ENCODE data around the gene ADARB1. TPM values are rescaled to one million over a fixed set of nuclear protein-coding genes. Genes with fewer than 3 reads are reported as not detected.

ADARB1 gene
- total and polyA plus RNA-seq, 2 experiments from 2014 or later, result 9.4 to 14.0 TPM

DNA sequence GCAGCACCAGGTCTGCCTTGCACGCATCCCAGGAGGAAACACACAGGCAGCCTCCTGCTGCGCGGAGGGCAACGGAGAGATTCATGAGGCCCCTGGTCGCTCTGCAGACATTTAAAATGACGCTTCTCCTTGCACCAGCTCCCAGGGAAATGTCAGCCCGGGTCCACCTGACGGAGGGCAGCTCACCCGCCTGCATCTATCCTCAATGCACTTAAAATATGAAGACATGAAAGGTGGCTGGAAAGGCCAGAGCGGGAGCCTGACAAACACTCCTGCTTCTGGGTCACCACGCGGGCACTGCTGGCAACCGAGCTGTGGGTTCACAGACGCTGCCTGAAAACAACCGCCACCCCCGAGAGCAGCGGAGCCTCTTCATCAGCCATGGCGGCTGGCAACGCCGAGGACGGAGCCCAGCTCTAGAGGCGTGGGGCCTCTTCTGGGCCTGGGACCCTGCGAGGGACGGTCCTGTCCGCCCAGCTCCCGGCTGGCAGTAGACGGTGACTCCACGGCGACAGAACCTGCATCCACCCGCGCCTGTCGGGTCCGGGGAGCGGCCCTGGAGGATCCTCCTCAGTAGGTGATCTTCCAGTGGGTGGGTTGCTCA lies 190.6 kb downstream of the ADARB1 start:
- TF ChIP-seq, protein P1, sequence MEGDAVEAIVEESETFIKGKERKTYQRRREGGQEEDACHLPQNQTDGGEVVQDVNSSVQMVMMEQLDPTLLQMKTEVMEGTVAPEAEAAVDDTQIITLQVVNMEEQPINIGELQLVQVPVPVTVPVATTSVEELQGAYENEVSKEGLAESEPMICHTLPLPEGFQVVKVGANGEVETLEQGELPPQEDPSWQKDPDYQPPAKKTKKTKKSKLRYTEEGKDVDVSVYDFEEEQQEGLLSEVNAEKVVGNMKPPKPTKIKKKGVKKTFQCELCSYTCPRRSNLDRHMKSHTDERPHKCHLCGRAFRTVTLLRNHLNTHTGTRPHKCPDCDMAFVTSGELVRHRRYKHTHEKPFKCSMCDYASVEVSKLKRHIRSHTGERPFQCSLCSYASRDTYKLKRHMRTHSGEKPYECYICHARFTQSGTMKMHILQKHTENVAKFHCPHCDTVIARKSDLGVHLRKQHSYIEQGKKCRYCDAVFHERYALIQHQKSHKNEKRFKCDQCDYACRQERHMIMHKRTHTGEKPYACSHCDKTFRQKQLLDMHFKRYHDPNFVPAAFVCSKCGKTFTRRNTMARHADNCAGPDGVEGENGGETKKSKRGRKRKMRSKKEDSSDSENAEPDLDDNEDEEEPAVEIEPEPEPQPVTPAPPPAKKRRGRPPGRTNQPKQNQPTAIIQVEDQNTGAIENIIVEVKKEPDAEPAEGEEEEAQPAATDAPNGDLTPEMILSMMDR (IDR thresholded peaks at IDR 0.05; ENCODE audit: low read depth, low read length), result no peak
- Histone ChIP-seq H3K27ac (no peak overlapping the region), H3K9me3 (ENCODE audit: low read depth) (no peaks in the 10 kb centered on the region), H3K36me3 (peaks cover 9% of the 10 kb centered on the region), H3K4me3 (no peak overlapping the region), H3K27me3 (no peaks in the 10 kb centered on the region), H3K4me1 (ENCODE audit: low read depth) (no peaks in the 10 kb centered on the region)
- DNase-seq (ENCODE audit: low read depth in 1 of 2, low spot score in 1 of 2), result no peak

DNA sequence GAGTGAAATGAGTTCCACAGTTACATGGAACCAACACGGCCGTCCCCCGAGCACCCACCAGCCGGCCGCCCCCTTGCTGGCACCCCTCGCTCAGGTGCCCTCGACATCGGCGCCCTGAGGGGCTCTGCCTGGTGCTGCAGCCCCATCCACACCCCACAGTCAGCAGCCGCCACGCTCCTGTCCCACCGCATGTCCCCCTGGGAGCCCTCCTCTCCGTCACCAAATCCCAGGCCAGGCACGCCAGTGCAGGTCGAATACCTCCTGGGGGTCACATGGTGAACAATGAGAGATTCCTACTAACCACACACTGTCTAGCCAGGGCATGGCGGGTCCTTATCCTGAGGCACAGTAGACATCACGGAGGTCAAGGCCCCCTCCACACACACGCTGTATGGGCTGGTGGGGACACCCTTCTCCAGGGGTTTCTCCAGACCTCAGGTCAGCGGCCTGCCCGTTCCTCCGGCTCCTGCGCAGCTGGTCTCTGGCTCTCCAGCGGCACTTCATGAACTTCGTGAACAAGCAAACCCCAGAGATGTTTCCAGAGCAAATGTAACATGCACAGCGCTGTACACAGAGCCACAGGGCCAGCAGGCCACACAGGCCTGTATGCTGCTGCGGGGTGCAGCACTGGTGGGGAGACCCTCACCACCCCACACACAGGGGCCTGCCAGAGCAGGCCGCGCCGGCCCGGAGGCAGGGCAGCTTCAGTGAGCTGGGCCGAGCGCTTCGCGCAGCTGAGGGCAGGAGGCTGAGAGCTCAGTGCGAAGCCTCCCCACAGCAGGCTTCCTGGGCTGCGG lies 191.5 kb downstream of the ADARB1 start:
- peaks cover 9% of the 10 kb centered on the region for H3K36me3 ChIP-seq
- no peak overlapping the region for H3K27ac ChIP-seq
- TF ChIP-seq, protein P1 (IDR thresholded peaks at IDR 0.05; ENCODE audit: low read depth, low read length), result no peak
- no peaks in the 10 kb centered on the region for H3K27me3 ChIP-seq
- DNase-seq (ENCODE audit: low read depth in 1 of 2, low spot score in 1 of 2), result no peak
- no peak overlapping the region for H3K4me3 ChIP-seq
- no peaks in the 10 kb centered on the region for H3K4me1 ChIP-seq (ENCODE audit: low read depth)
- H3K9me3 ChIP-seq (ENCODE audit: low read depth), result no peaks in the 10 kb centered on the region

DNA sequence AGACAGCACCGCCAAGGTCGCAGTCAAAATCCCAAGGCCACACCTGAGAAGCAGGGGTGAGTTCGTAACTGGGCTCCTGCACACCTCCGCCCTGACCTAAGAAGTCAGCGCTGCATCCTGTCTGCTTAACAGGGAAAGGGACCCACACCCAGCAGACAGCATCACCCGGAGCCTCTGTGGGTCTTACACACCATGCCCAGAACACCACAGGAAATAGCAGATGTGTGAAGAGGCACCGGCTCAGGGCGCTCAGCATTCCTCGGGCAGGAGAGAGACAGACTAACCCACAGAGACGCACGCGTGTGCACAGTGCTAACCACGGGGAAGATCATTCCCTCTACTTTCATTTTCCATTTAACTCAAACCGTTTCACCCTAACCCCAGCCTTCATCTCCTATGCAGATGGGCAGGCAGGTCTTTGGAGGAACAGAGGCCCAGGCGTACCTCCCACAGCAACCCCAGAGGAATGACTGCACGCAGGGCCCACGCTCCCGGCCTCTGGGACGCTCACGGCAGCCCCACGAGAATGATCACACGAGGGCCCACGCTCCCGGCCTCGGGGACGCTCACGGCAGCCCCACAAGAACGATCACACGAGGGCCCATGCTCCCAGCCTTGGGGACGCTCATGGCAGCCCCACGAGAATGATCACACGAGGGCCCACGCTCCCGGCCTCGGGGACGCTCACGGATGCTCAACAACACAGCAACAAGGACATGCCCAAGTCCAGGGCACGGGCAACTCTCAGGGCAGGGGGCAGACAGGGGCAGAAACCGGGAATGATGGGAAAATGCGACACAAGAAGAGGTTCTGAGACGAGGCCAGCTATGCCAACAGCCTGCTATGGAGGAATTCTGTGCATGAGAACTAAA lies 192.4 kb downstream of the ADARB1 start:
- no peak overlapping the region for H3K27ac ChIP-seq
- H3K9me3 ChIP-seq (ENCODE audit: low read depth), result no peaks in the 10 kb centered on the region
- DNase-seq (ENCODE audit: low read depth in 1 of 2, low spot score in 1 of 2), result no peak
- H3K4me1 ChIP-seq (ENCODE audit: low read depth), result no peaks in the 10 kb centered on the region
- no peak overlapping the region for H3K4me3 ChIP-seq
- H3K27me3 ChIP-seq, result no peaks in the 10 kb centered on the region
- TF ChIP-seq, protein P1 (IDR thresholded peaks at IDR 0.05; ENCODE audit: low read depth, low read length), result no peak
- H3K36me3 ChIP-seq, result peaks cover 9% of the 10 kb centered on the region

DNA sequence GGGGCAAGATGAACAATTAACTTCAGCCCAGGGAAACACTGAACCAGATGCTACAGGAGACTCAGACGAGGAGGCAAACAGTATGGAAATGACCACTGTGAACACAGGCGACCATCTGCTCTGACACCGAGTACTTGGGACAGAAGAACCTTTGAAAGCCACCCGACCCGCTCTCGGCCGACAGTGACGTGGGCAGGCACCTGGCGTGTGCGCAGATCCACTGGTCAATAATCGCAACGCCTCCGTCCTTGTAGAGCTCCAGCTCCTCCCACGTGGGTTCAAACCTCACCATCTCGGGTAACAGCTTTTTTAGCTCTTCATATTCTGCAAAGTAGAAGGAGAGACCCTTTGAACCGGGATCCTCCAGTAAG lies 193.0 kb downstream of the ADARB1 start:
- no peaks in the 10 kb centered on the region for H3K4me1 ChIP-seq (ENCODE audit: low read depth)
- DNase-seq (ENCODE audit: low read depth in 1 of 2, low spot score in 1 of 2), result no peak
- H3K9me3 ChIP-seq (ENCODE audit: low read depth), result no peaks in the 10 kb centered on the region
- H3K27me3 ChIP-seq, result no peaks in the 10 kb centered on the region
- TF ChIP-seq, protein P1 (IDR thresholded peaks at IDR 0.05; ENCODE audit: low read depth, low read length), result no peak
- no peak overlapping the region for H3K4me3 ChIP-seq
- peaks cover 13% of the 10 kb centered on the region for H3K36me3 ChIP-seq
- H3K27ac ChIP-seq, result no peak overlapping the region

DNA sequence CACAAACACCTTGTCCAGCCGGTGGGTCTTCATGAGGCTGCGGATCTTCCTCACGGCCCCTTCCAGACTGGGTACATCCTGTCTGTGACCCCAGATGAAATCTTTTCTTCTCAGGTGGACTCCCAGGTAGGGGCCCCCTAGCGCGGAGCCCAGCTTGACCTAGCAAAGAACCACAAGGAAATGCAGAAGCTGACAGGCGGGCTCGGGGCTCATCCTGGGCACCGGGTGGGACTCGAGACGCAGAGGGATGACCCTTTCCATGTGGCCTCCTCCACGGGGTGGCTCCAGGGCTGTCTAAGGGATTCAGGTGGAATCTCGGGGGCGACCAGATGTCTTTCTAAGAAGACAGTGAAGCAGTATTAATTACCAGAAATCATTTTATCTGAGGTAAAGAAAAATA lies 195.5 kb downstream of the ADARB1 start:
- Histone ChIP-seq H3K4me1 (ENCODE audit: low read depth) (no peaks in the 10 kb centered on the region), H3K9me3 (ENCODE audit: low read depth) (no peaks in the 10 kb centered on the region), H3K36me3 (peaks cover 17% of the 10 kb centered on the region), H3K4me3 (no peak overlapping the region), H3K27ac (no peak overlapping the region), H3K27me3 (no peaks in the 10 kb centered on the region)
- TF ChIP-seq, protein P1 (IDR thresholded peaks at IDR 0.05; ENCODE audit: low read depth, low read length), result no peak
- DNase-seq (ENCODE audit: low read depth in 1 of 2, low spot score in 1 of 2), result no peak

Data from cardiac muscle cell (in vitro differentiated cells and primary cell).